ENCODE measurements around the gene STBD1. TPM values are rescaled to one million over a fixed set of nuclear protein-coding genes. Genes with fewer than 3 reads are reported as not detected.
"Not testable (repeated sequence)": the region's sequence is repeated elsewhere in the genome, so short reads cannot be mapped to it uniquely, and the experiment has no call there.

The STBD1 gene
- total and polyA plus RNA-seq, 2 experiments from 2014 or later, result 2.0 to 2.6 TPM

- no peak for TF ChIP-seq REST (IDR thresholded peaks at IDR 0.05; ENCODE audit: unreplicated experiment)
- TF ChIP-seq EZH2 (IDR thresholded peaks at IDR 0.05; ENCODE audit: low read depth, unreplicated experiment), result no peak
- TF ChIP-seq ETS1 (IDR thresholded peaks at IDR 0.05), result no peak
- TF ChIP-seq EZH2phosphoT487 (IDR thresholded peaks at IDR 0.05; ENCODE audit: unreplicated experiment), result no peak
- TF ChIP-seq JUNB (IDR thresholded peaks at IDR 0.05; ENCODE audit: unreplicated experiment), result no peak
- TF ChIP-seq NANOG (IDR thresholded peaks at IDR 0.05; ENCODE audit: borderline replicate concordance), result no peak
Observed at GRCh38 chr4:76357981-76358380, 51.4 kb downstream of the STBD1 start (continued).

GRCh38 chr4:76359881-76360466 is 53.4 kb downstream of the STBD1 start:
- not testable (repeated sequence) for H3K27me3 Mint-ChIP-seq (ENCODE audit: insufficient read depth, low read depth, poor library complexity); H4K20me1 ChIP-seq (replicated peaks; ENCODE audit: insufficient read depth); H3K4me1 ChIP-seq (ENCODE audit: insufficient read depth); H3K4me3 ChIP-seq; H3F3A ChIP-seq (replicated peaks; ENCODE audit: low read depth); H3K4me1 Mint-ChIP-seq; H3K27ac Mint-ChIP-seq; H3K36me3 ChIP-seq (ENCODE audit: insufficient read depth); H3K9me2 ChIP-seq (ENCODE audit: insufficient read depth); H3K4me3 Mint-ChIP-seq; ATAC-seq; H3K27me3 ChIP-seq (ENCODE audit: insufficient read depth); H3K79me2 ChIP-seq (replicated peaks; ENCODE audit: insufficient read depth); H2AFZ ChIP-seq; H3K27ac ChIP-seq (ENCODE audit: low read depth); DNase-seq (ENCODE audit: low spot score); H3K4me2 ChIP-seq
- peaks cover 15% of the 10 kb centered on the region for H3K36me3 Mint-ChIP-seq (ENCODE audit: low read depth)
- peaks cover 29% of the 10 kb centered on the region for H3K9me3 Mint-ChIP-seq

Small RNA genes within 50 kb of the gene (small RNA-seq; reads per million reads assigned to genes)
- not detected for gene RNU6-1000P (ENCODE audit: low replicate concordance)

Other genes starting within 250 kb of the STBD1 start
- gene ART3, start 232.0 kb upstream of the STBD1 start, total RNA-seq (2014; rRNA removed; shearing (Covaris generic)), result 0.87 and 1.2 TPM in 2 replicates
- 1.1 and 1.7 TPM in 2 replicates for gene ART3, start 232.0 kb upstream of the STBD1 start, polyA plus RNA-seq (2016; fragmentation: Nextera tagmentation; extraction: Ambion mirVana)
- gene NUP54, start 158.3 kb upstream of the STBD1 start, total RNA-seq (2014; rRNA removed; shearing (Covaris generic)), result 117 and 118 TPM in 2 replicates
- 86.6 and 97.8 TPM in 2 replicates for gene NUP54, start 158.3 kb upstream of the STBD1 start, polyA plus RNA-seq (2016; fragmentation: Nextera tagmentation; extraction: Ambion mirVana)
- gene SCARB2, start 92.9 kb upstream of the STBD1 start, total RNA-seq (2014; rRNA removed; shearing (Covaris generic)), result 40.8 and 41.0 TPM in 2 replicates
- 15.4 and 17.7 TPM in 2 replicates for gene SCARB2, start 92.9 kb upstream of the STBD1 start, polyA plus RNA-seq (2016; fragmentation: Nextera tagmentation; extraction: Ambion mirVana)
- gene FAM47E, start 55.0 kb upstream of the STBD1 start, total RNA-seq (2014; rRNA removed; shearing (Covaris generic)), result 0.66 and 2.9 TPM in 2 replicates
- gene FAM47E, start 55.0 kb upstream of the STBD1 start, polyA plus RNA-seq (2016; fragmentation: Nextera tagmentation; extraction: Ambion mirVana), result 2.3 and 4.4 TPM in 2 replicates
- gene CCDC158, start 114.4 kb downstream of the STBD1 start, total RNA-seq (2014; rRNA removed; shearing (Covaris generic)), result 0.21 TPM in 1 of 2 replicates, not detected in the other
- 0.27 and 0.40 TPM in 2 replicates for gene CCDC158, start 114.4 kb downstream of the STBD1 start, polyA plus RNA-seq (2016; fragmentation: Nextera tagmentation; extraction: Ambion mirVana)
- 59.7 and 73.5 TPM in 2 replicates for gene SHROOM3, start 128.5 kb downstream of the STBD1 start, total RNA-seq (2014; rRNA removed; shearing (Covaris generic))
- gene SHROOM3, start 128.5 kb downstream of the STBD1 start, polyA plus RNA-seq (2016; fragmentation: Nextera tagmentation; extraction: Ambion mirVana), result 10.8 and 11.3 TPM in 2 replicates

Data from GM23338 (cell line).